Cardiac muscle cell (in vitro differentiated cells and primary cell): Measurements from ENCODE around the gene CUL9. TPM values are rescaled to one million over a fixed set of nuclear protein-coding genes. Genes with fewer than 3 reads are reported as not detected.

Experiments
- DNase-seq, 2 donors: peaks; one replicate each; pipeline versions ENCODE4 v3.0.0 to v3.0.0-alpha.2; 2010 to 2017; ENCODE audit warnings: low read depth in 1 of 2, low spot score in 1 of 2
- H3K27ac ChIP-seq: fragments of 200-600 bp; sonication (generic); 2 replicates; pipeline ENCODE4 v1.5.1; 2016
- H3K27me3 ChIP-seq: fragments of 200-600 bp; sonication (generic); 2 replicates; pipeline ENCODE4 v1.6.0; 2016; ENCODE audit warnings: control low read depth
- H3K36me3 ChIP-seq: fragments of 200-600 bp; sonication (generic); 2 replicates; pipeline ENCODE4 v1.5.1; 2016; ENCODE audit warnings: control low read depth
- H3K4me1 ChIP-seq: fragments of 200-600 bp; sonication (generic); 2 replicates; pipeline ENCODE4 v1.8.1; 2017; ENCODE audit warnings: low read depth, mild to moderate bottlenecking, mixed run types
- H3K4me3 ChIP-seq: fragments of 200-600 bp; sonication (generic); 2 replicates; pipeline ENCODE4 v1.5.1; 2016; ENCODE audit warnings: mild to moderate bottlenecking
- H3K9me3 ChIP-seq: fragments of 200-600 bp; sonication (generic); 2 replicates; pipeline ENCODE4 v1.5.1; 2017; ENCODE audit warnings: low read depth, mild to moderate bottlenecking, control low read depth
- polyA plus RNA-seq: library from polyadenylated mRNA; unstranded; fragments of >200 nt; fragmentation: Nextera tagmentation; extraction: Ambion mirVana; gene quantifications from 2 replicates; pipeline ENCODE4 v1.2.1, GENCODE V29; 2016
- total RNA-seq: library from RNA; depleted of rRNA; stranded (reverse); fragments of >200 nt; gene quantifications from 2 replicates; pipeline ENCODE4 v1.2.3, GENCODE V29; 2016
- TF ChIP-seq, protein P1 (sequence below): IDR thresholded peaks from 2 replicates; pipeline ENCODE4 v1.5.1; 2012; ENCODE audit warnings: low read depth, mild to moderate bottlenecking, low read length

The CUL9 gene
- total and polyA plus RNA-seq, 2 experiments from 2014 or later, result 29.0 to 76.0 TPM

- H3K4me3 ChIP-seq, result no peak overlapping the region
- H3K4me1 ChIP-seq, result no peaks in the 10 kb centered on the region
- H3K36me3 ChIP-seq, result peaks cover 6% of the 10 kb centered on the region
- no peaks in the 10 kb centered on the region for H3K27me3 ChIP-seq
- no peak for DNase-seq
- no peaks in the 10 kb centered on the region for H3K9me3 ChIP-seq
- TF ChIP-seq, protein P1, sequence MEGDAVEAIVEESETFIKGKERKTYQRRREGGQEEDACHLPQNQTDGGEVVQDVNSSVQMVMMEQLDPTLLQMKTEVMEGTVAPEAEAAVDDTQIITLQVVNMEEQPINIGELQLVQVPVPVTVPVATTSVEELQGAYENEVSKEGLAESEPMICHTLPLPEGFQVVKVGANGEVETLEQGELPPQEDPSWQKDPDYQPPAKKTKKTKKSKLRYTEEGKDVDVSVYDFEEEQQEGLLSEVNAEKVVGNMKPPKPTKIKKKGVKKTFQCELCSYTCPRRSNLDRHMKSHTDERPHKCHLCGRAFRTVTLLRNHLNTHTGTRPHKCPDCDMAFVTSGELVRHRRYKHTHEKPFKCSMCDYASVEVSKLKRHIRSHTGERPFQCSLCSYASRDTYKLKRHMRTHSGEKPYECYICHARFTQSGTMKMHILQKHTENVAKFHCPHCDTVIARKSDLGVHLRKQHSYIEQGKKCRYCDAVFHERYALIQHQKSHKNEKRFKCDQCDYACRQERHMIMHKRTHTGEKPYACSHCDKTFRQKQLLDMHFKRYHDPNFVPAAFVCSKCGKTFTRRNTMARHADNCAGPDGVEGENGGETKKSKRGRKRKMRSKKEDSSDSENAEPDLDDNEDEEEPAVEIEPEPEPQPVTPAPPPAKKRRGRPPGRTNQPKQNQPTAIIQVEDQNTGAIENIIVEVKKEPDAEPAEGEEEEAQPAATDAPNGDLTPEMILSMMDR, result no peak
- H3K27ac ChIP-seq, result no peak overlapping the region
Measured at GRCh38 chr6:43217351-43217750, 35.4 kb downstream of the CUL9 start.

DNA sequence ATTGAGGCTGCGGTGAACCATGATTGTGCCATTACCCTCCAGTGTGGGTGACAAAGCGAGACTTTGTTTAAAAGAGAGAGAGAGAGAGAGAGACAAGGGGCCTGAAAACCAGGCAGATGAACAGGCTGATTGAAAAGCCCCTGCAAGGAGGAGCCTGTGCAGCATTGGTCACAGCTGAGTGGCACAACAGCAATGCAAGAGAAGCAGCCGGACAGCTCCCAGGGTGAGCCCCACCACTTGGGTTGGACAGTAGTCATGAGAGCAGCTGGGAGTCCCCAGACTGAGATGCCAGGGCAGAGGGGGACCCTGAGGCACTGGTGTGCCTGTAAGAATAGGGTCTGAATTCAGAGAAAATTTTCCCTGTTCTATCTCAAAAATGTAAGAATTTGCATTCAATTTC is 37.1 kb downstream of the CUL9 start:
- Histone ChIP-seq H3K27ac (no peak overlapping the region), H3K36me3 (peaks cover 6% of the 10 kb centered on the region), H3K4me1 (no peaks in the 10 kb centered on the region), H3K27me3 (no peaks in the 10 kb centered on the region), H3K9me3 (no peaks in the 10 kb centered on the region), H3K4me3 (no peak overlapping the region)
- no peak for DNase-seq
- TF ChIP-seq, protein P1, result no peak

GRCh38 chr6:43219814-43220213 is 37.8 kb downstream of the CUL9 start:
- peaks cover 6% of the 10 kb centered on the region for H3K36me3 ChIP-seq
- TF ChIP-seq, protein P1, result no peak
- no peak for DNase-seq
- H3K4me1 ChIP-seq, result no peaks in the 10 kb centered on the region
- H3K4me3 ChIP-seq, result no peak overlapping the region
- H3K9me3 ChIP-seq, result no peaks in the 10 kb centered on the region
- no peak overlapping the region for H3K27ac ChIP-seq
- no peaks in the 10 kb centered on the region for H3K27me3 ChIP-seq

GRCh38 chr6:43220439-43220951 is 38.5 kb downstream of the CUL9 start:
- TF ChIP-seq, protein P1, result no peak
- H3K27ac ChIP-seq, result no peak overlapping the region
- no peaks in the 10 kb centered on the region for H3K4me1 ChIP-seq
- no peaks in the 10 kb centered on the region for H3K27me3 ChIP-seq
- no peak for DNase-seq
- no peak overlapping the region for H3K4me3 ChIP-seq
- no peaks in the 10 kb centered on the region for H3K9me3 ChIP-seq
- peaks cover 6% of the 10 kb centered on the region for H3K36me3 ChIP-seq

DNA sequence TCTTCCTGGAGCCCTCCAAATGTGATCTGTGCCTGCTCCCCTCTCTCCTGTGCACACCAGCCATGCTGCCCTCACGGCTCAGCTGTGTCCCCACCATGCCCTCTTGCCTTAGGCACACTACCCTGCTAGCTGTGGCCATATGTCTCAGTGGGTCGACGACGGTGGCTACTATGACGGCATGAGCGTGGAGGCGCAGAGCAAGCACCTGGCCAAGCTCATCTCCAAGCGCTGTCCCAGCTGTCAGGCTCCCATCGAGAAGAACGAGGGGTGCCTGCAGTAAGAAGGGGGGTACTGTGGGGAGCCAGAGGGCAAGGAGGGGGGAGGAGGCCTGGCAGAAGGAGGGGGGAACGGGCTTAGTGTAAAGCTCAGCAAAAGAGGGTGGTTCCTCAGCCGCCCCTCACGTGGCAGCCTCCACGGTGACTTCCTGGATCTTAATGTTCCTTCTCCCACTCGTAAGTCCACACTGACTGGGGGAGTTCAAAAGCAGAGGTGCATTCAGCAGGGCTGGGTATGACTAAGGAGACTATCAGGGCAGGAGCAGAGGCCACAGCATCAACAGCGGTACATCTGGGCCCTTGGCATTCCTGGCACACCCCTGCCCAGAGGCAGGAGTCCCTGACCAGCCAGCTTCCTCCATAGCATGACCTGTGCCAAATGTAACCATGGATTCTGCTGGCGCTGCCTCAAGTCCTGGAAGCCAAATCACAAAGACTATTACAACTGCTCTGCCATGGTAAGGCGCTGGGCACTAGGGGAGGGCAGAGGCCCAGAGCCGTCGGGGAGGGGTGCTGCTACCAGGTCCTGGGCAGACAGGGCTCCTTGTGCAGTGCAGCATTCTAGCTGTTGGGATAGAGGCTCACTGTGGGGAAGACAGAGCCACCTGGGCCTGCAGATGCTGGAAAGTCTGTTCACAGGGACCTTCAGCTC is 39.3 kb downstream of the CUL9 start:
- Histone ChIP-seq H3K27ac (no peak overlapping the region), H3K36me3 (peaks cover 6% of the 10 kb centered on the region), H3K27me3 (no peaks in the 10 kb centered on the region), H3K9me3 (no peaks in the 10 kb centered on the region), H3K4me3 (no peak overlapping the region), H3K4me1 (no peaks in the 10 kb centered on the region)
- DNase-seq, result no peak
- TF ChIP-seq, protein P1, result no peak
